Osteocyte (in vitro differentiated cells): Measurements from ENCODE around the gene ERI3. TPM values are rescaled to one million over a fixed set of nuclear protein-coding genes. Genes with fewer than 3 reads are reported as not detected.

Experiments used
- DNase-seq: peaks from one replicate; pipeline ENCODE4 v3.0.0; 2021; ENCODE audit warnings: mixed read lengths; ENCODE audit not compliant: unreplicated experiment; ENCODE audit errors: extremely low spot score
- H3K27ac Mint-ChIP-seq: one replicate; pipeline ENCODE4 v1.8.0; 2021; ENCODE audit warnings: mild to moderate bottlenecking, mixed read lengths; ENCODE audit not compliant: unreplicated experiment
- H3K27me3 Mint-ChIP-seq: one replicate; pipeline ENCODE4 v1.8.0; 2021; ENCODE audit warnings: mixed read lengths; ENCODE audit not compliant: unreplicated experiment
- H3K36me3 Mint-ChIP-seq: one replicate; pipeline ENCODE4 v1.8.0; 2021; ENCODE audit warnings: mixed read lengths; ENCODE audit not compliant: unreplicated experiment
- H3K4me1 Mint-ChIP-seq: one replicate; pipeline ENCODE4 v1.8.0; 2021; ENCODE audit warnings: mixed read lengths; ENCODE audit not compliant: unreplicated experiment
- H3K4me3 Mint-ChIP-seq: one replicate; pipeline ENCODE4 v1.8.0; 2021; ENCODE audit warnings: mild to moderate bottlenecking, moderate library complexity, mixed read lengths; ENCODE audit not compliant: unreplicated experiment
- H3K9me3 Mint-ChIP-seq: one replicate; pipeline ENCODE4 v1.8.0; 2021; ENCODE audit warnings: mixed read lengths; ENCODE audit not compliant: unreplicated experiment
- CTCF ChIP-seq: fragments of 200-600 bp; sonication (generic); IDR thresholded peaks from 2 replicates; pipeline ENCODE4 v1.5.0; 2021; ENCODE audit warnings: antibody characterized with exemption, mild to moderate bottlenecking, moderate library complexity
- total RNA-seq: library from RNA; stranded (reverse); gene quantifications from 2 replicates; pipeline ENCODE4 v1.2.1, GENCODE V29; 2021

The ERI3 gene
- total RNA-seq, 1 donor from 2014 or later: 58.6 TPM

GRCh38 chr1:44266400-44267344 is 88.4 kb downstream of the ERI3 start:
- no peak overlapping the region for H3K27ac Mint-ChIP-seq
- H3K4me1 Mint-ChIP-seq: no peaks in the 10 kb centered on the region
- H3K36me3 Mint-ChIP-seq: peaks cover 5% of the 10 kb centered on the region
- no peak for TF ChIP-seq CTCF
- no peaks in the 10 kb centered on the region for H3K27me3 Mint-ChIP-seq
- H3K4me3 Mint-ChIP-seq: no peak overlapping the region
- no peaks in the 10 kb centered on the region for H3K9me3 Mint-ChIP-seq
- DNase-seq: no peak

GRCh38 chr1:44265656-44266358 is 89.2 kb downstream of the ERI3 start:
- Mint-ChIP-seq H3K4me1 (no peaks in the 10 kb centered on the region), H3K36me3 (peaks cover 4% of the 10 kb centered on the region), H3K27ac (no peak overlapping the region), H3K9me3 (no peaks in the 10 kb centered on the region), H3K4me3 (no peak overlapping the region), H3K27me3 (no peaks in the 10 kb centered on the region)
- TF ChIP-seq CTCF: no peak
- no peak for DNase-seq

GRCh38 chr1:44264451-44264771 is 90.6 kb downstream of the ERI3 start:
- DNase-seq: no peak
- Mint-ChIP-seq H3K9me3 (no peaks in the 10 kb centered on the region), H3K4me1 (no peaks in the 10 kb centered on the region), H3K4me3 (no peak overlapping the region), H3K36me3 (peaks cover 4% of the 10 kb centered on the region), H3K27me3 (no peaks in the 10 kb centered on the region), H3K27ac (no peak overlapping the region)
- TF ChIP-seq CTCF: no peak

- Mint-ChIP-seq H3K4me3 (no peak overlapping the region), H3K27ac (no peak overlapping the region), H3K9me3 (no peaks in the 10 kb centered on the region), H3K4me1 (no peaks in the 10 kb centered on the region), H3K36me3 (peaks cover 4% of the 10 kb centered on the region), H3K27me3 (no peaks in the 10 kb centered on the region)
- no peak for DNase-seq
- TF ChIP-seq CTCF: no peak
Measured at GRCh38 chr1:44263568-44264450, 91.2 kb downstream of the ERI3 start.
